Measurements from ENCODE around the gene STIM2.
A peak's percentile ranks its signal among the peaks of the same experiment; 100 is the strongest.

STIM2 gene

GRCh38 chr4:26893491-26893890 is 32.9 kb downstream of the STIM2 start:
- no peak for TF ChIP-seq GATA3 (IDR thresholded peaks at IDR 0.05; ENCODE audit: low read depth, low read length)
- no peak for TF ChIP-seq GATA2 (IDR thresholded peaks at IDR 0.05; ENCODE audit: low read depth, low read length)

GRCh38 chr4:26896636-26897035 is 36.0 kb downstream of the STIM2 start:
- TF ChIP-seq GATA2 (IDR thresholded peaks at IDR 0.05; ENCODE audit: low read depth, low read length) (no peak), GATA3 (IDR thresholded peaks at IDR 0.05; ENCODE audit: low read depth, low read length) (no peak)

GRCh38 chr4:26899991-26900390 is 39.4 kb downstream of the STIM2 start:
- TF ChIP-seq GATA3 (IDR thresholded peaks at IDR 0.05; ENCODE audit: low read depth, low read length) (no peak), GATA2 (IDR thresholded peaks at IDR 0.05; ENCODE audit: low read depth, low read length) (no peak)

GRCh38 chr4:26900765-26901164 is 40.1 kb downstream of the STIM2 start:
- TF ChIP-seq GATA2 (IDR thresholded peaks at IDR 0.05; ENCODE audit: low read depth, low read length) (no peak), GATA3 (IDR thresholded peaks at IDR 0.05; ENCODE audit: low read depth, low read length) (no peak)

GRCh38 chr4:26905172-26905571 is 44.5 kb downstream of the STIM2 start:
- TF ChIP-seq GATA3 (IDR thresholded peaks at IDR 0.05; ENCODE audit: low read depth, low read length) (no peak), GATA2 (IDR thresholded peaks at IDR 0.05; ENCODE audit: low read depth, low read length) (no peak)

- no peak for TF ChIP-seq GATA3 (IDR thresholded peaks at IDR 0.05; ENCODE audit: low read depth, low read length)
- no peak for TF ChIP-seq GATA2 (IDR thresholded peaks at IDR 0.05; ENCODE audit: low read depth, low read length)
Observed at GRCh38 chr4:26907731-26908599, 47.3 kb downstream of the STIM2 start.

- no peak for TF ChIP-seq GATA2 (IDR thresholded peaks at IDR 0.05; ENCODE audit: low read depth, low read length)
- no peak for TF ChIP-seq GATA3 (IDR thresholded peaks at IDR 0.05; ENCODE audit: low read depth, low read length)
Observed at GRCh38 chr4:26909369-26909768, 48.7 kb downstream of the STIM2 start.

GRCh38 chr4:26911254-26911653 is 50.6 kb downstream of the STIM2 start:
- TF ChIP-seq GATA2 (IDR thresholded peaks at IDR 0.05; ENCODE audit: low read depth, low read length) (no peak), GATA3 (IDR thresholded peaks at IDR 0.05; ENCODE audit: low read depth, low read length) (no peak)

- TF ChIP-seq GATA3 (IDR thresholded peaks at IDR 0.05; ENCODE audit: low read depth, low read length) (no peak), GATA2 (IDR thresholded peaks at IDR 0.05; ENCODE audit: low read depth, low read length) (no peak)
Observed at GRCh38 chr4:26912069-26912468, 51.4 kb downstream of the STIM2 start.

- no peak for TF ChIP-seq GATA3 (IDR thresholded peaks at IDR 0.05; ENCODE audit: low read depth, low read length)
- no peak for TF ChIP-seq GATA2 (IDR thresholded peaks at IDR 0.05; ENCODE audit: low read depth, low read length)
Observed at GRCh38 chr4:26912810-26913209, 52.2 kb downstream of the STIM2 start.

GRCh38 chr4:26916195-26916594 is 55.6 kb downstream of the STIM2 start:
- TF ChIP-seq GATA3 (IDR thresholded peaks at IDR 0.05; ENCODE audit: low read depth, low read length) (no peak), GATA2 (IDR thresholded peaks at IDR 0.05; ENCODE audit: low read depth, low read length) (peak; percentile 17; the same call in 1 of the 2 replicates)

GRCh38 chr4:26930964-26931363 is 70.3 kb downstream of the STIM2 start:
- TF ChIP-seq GATA3 (IDR thresholded peaks at IDR 0.05; ENCODE audit: low read depth, low read length): no peak
- TF ChIP-seq GATA2 (IDR thresholded peaks at IDR 0.05; ENCODE audit: low read depth, low read length): no peak

GRCh38 chr4:26931451-26931850 is 70.8 kb downstream of the STIM2 start:
- no peak for TF ChIP-seq GATA2 (IDR thresholded peaks at IDR 0.05; ENCODE audit: low read depth, low read length)
- no peak for TF ChIP-seq GATA3 (IDR thresholded peaks at IDR 0.05; ENCODE audit: low read depth, low read length)

GRCh38 chr4:26931966-26932365 is 71.3 kb downstream of the STIM2 start:
- TF ChIP-seq GATA2 (IDR thresholded peaks at IDR 0.05; ENCODE audit: low read depth, low read length): no peak
- no peak for TF ChIP-seq GATA3 (IDR thresholded peaks at IDR 0.05; ENCODE audit: low read depth, low read length)

GRCh38 chr4:26935397-26935796 is 74.8 kb downstream of the STIM2 start:
- TF ChIP-seq GATA2 (IDR thresholded peaks at IDR 0.05; ENCODE audit: low read depth, low read length) (no peak), GATA3 (IDR thresholded peaks at IDR 0.05; ENCODE audit: low read depth, low read length) (no peak)

Data from SH-SY5Y (cell line).